HG03521 (cell line): ENCODE data around the gene COL27A1.
A peak's percentile ranks its signal among the peaks of the same experiment; 100 is the strongest.

Experiments used
- ATAC-seq: cut with Tn5 transposase; IDR thresholded peaks from one replicate; pipeline ENCODE4 v1.9.1; 2021; ENCODE audit warnings: mild to moderate bottlenecking, moderate library complexity; ENCODE audit not compliant: unreplicated experiment

The COL27A1 gene

GRCh38 chr9:114155263-114155994 lies at the start of gene COL27A1:
TSS of gene COL27A1 (plus strand) at chr9:114155537. CDS start at chr9:114155951, 414 bp downstream.
- peak; percentile 84 for ATAC-seq

GRCh38 chr9:114107286-114108001 lies 47.9 kb upstream of the COL27A1 start:
- no peak for ATAC-seq

GRCh38 chr9:114108016-114108833 lies 47.1 kb upstream of the COL27A1 start:
- ATAC-seq: no peak

- ATAC-seq: no peak
These were observed 46.2 kb upstream of the COL27A1 start for GRCh38 chr9:114109124-114109523.

- ATAC-seq: no peak
These were observed 45.2 kb upstream of the COL27A1 start for GRCh38 chr9:114110180-114110579.

GRCh38 chr9:114112325-114112724 lies 43.0 kb upstream of the COL27A1 start:
- ATAC-seq: no peak

- no peak for ATAC-seq
These were observed 42.4 kb upstream of the COL27A1 start for GRCh38 chr9:114112778-114113584.

GRCh38 chr9:114114364-114114763 lies 41.0 kb upstream of the COL27A1 start:
- ATAC-seq: no peak

- ATAC-seq: no peak
These were observed 39.6 kb upstream of the COL27A1 start for GRCh38 chr9:114115654-114116125.

- no peak for ATAC-seq
These were observed 39.1 kb upstream of the COL27A1 start for GRCh38 chr9:114116126-114116747.

GRCh38 chr9:114117614-114117995 lies 37.7 kb upstream of the COL27A1 start:
- ATAC-seq: no peak

- ATAC-seq: no peak
These were observed 37.1 kb upstream of the COL27A1 start for GRCh38 chr9:114117996-114118830.

- no peak for ATAC-seq
These were observed 35.8 kb upstream of the COL27A1 start for GRCh38 chr9:114119242-114120191.

- ATAC-seq: no peak
These were observed 34.9 kb upstream of the COL27A1 start for GRCh38 chr9:114120192-114121014.

GRCh38 chr9:114121227-114122135 lies 33.9 kb upstream of the COL27A1 start:
- ATAC-seq: no peak
